PC-9 (cell line): ENCODE results near the gene GNB1. TPM values are rescaled to one million over a fixed set of nuclear protein-coding genes. Genes with fewer than 3 reads are reported as not detected.

Experiments used
- BruUV-seq: library from RNA; stranded (reverse); fragments of 400-500 nt; replicated peaks from 2 replicates; lab custom pipeline; 2021; lab: Mats Ljungman, UMichigan
- CTCF ChIA-PET: fragments of 300-600 bp; sonication (Branson Sonifier 250); formaldehyde crosslinking; loops from one replicate; lab custom pipeline; 2022; ENCODE audit warnings: antibody characterized with exemption; lab: Charles Lee
- POLR2A ChIA-PET: fragments of 300-600 bp; sonication (Branson Sonifier 250); formaldehyde crosslinking; loops from one replicate; lab custom pipeline; 2022; ENCODE audit warnings: antibody characterized with exemption; ENCODE audit not compliant: unreplicated experiment; lab: Charles Lee
- DNase-seq, 2 experiments: peaks; one replicate each; pipeline versions ENCODE4 v3.0.0 to v3.0.0-alpha.2; 2015 to 2022; ENCODE audit warnings: mixed read lengths in 1 of 2
- H2AFZ ChIP-seq: fragments of 200-600 bp; sonication (generic); 2 replicates; pipeline ENCODE4 v1.8.1; 2017; ENCODE audit warnings: antibody characterized with exemption
- H3F3A ChIP-seq: fragments of 200-600 bp; sonication (generic); 2 replicates; pipeline ENCODE4 v1.8.1; 2017; ENCODE audit warnings: antibody characterized with exemption, mild to moderate bottlenecking, low read depth; ENCODE audit not compliant: insufficient read depth
- H3K27ac ChIP-seq: fragments of 200-600 bp; sonication (generic); 2 replicates; pipeline ENCODE4 v1.6.1; 2016; ENCODE audit warnings: mixed run types
- H3K27me3 ChIP-seq: fragments of 200-600 bp; sonication (generic); 2 replicates; pipeline ENCODE4 v1.6.1; 2016; ENCODE audit warnings: low read depth, mixed run types; ENCODE audit not compliant: insufficient read depth
- H3K36me3 ChIP-seq: fragments of 200-600 bp; sonication (generic); 2 replicates; pipeline ENCODE4 v1.6.1; 2016; ENCODE audit warnings: low read depth, mixed run types
- H3K4me1 ChIP-seq: fragments of 200-600 bp; sonication (generic); replicated peaks from 2 replicates; pipeline ENCODE4 v1.6.1; 2016; ENCODE audit warnings: mixed run types; ENCODE audit not compliant: insufficient read depth
- H3K4me2 ChIP-seq: fragments of 200-600 bp; sonication (generic); 2 replicates; pipeline ENCODE4 v1.6.1; 2017; ENCODE audit warnings: mixed run types
- H3K4me3 ChIP-seq: fragments of 200-600 bp; sonication (generic); 2 replicates; pipeline ENCODE4 v1.6.1; 2016; ENCODE audit warnings: mixed run types
- H3K79me2 ChIP-seq: fragments of 200-600 bp; sonication (generic); 2 replicates; pipeline ENCODE4 v1.6.1; 2017; ENCODE audit warnings: low read depth, mixed run types
- H3K9me2 ChIP-seq: fragments of 200-600 bp; sonication (generic); 2 replicates; pipeline ENCODE4 v1.8.1; 2017; ENCODE audit warnings: mild to moderate bottlenecking; ENCODE audit not compliant: insufficient read depth
- H3K9me3 ChIP-seq: fragments of 200-600 bp; sonication (generic); 2 replicates; pipeline ENCODE4 v1.8.1; 2016; ENCODE audit warnings: low read depth; ENCODE audit not compliant: insufficient read depth
- H4K20me1 ChIP-seq: fragments of 200-600 bp; sonication (generic); 2 replicates; pipeline ENCODE4 v1.8.1; 2017; ENCODE audit not compliant: insufficient read depth
- CTCF ChIP-seq: fragments of 200-600 bp; sonication (generic); conservative IDR thresholded peaks from 2 replicates; pipeline ENCODE4 v1.6.1; 2017; ENCODE audit warnings: mixed run types, antibody characterized with exemption, mild to moderate bottlenecking, moderate library complexity
- EZH2 ChIP-seq: fragments of 200-600 bp; sonication (generic); IDR thresholded peaks from 2 replicates; pipeline ENCODE4 v1.8.0; 2017; ENCODE audit warnings: antibody characterized with exemption, low read depth
- intact Hi-C: fragments of 100-400 bp; cut with micrococcal nuclease; formaldehyde crosslinking; loops from one replicate; pipeline ENCODE4 v1.10.0; 2022; ENCODE audit not compliant: unreplicated experiment
- total RNA-seq: library from RNA; stranded (reverse); gene quantifications from 2 replicates; pipeline ENCODE4 v1.2.3, GENCODE V29; 2021

Gene GNB1
- total RNA-seq, 1 experiment from 2014 or later = 286 TPM

GRCh38 chr1:1841575-1841995 is 49.3 kb downstream of the GNB1 start:
- ChIA-PET POLR2A (no interaction called here), CTCF (no interaction called here)
- no peak overlapping the region for H2AFZ ChIP-seq
- peaks cover 79% of the 10 kb centered on the region for H4K20me1 ChIP-seq
- no peak for DNase-seq
- TF ChIP-seq EZH2 (no peak), CTCF (no peak)
- no peaks in the 10 kb centered on the region for H3K9me2 ChIP-seq
- H3K27me3 ChIP-seq = no peaks in the 10 kb centered on the region
- intact Hi-C loops = no loop called here
- peaks cover 73% of the 10 kb centered on the region for H3K79me2 ChIP-seq
- no peak overlapping the region for H3K27ac ChIP-seq
- no peak overlapping the region for H3K4me2 ChIP-seq
- BruUV-seq = no TSS peak
- no peaks in the 10 kb centered on the region for H3K4me1 ChIP-seq
- H3K36me3 ChIP-seq = no peaks in the 10 kb centered on the region; the same call in 1 of the 2 replicates
- no peaks in the 10 kb centered on the region for H3K9me3 ChIP-seq
- no peak overlapping the region for H3K4me3 ChIP-seq
- peaks cover 10% of the 10 kb centered on the region; the same call in 1 of the 2 replicates for H3F3A ChIP-seq

- Histone ChIP-seq H3K36me3 (peaks cover 3% of the 10 kb centered on the region; the same call in 1 of the 2 replicates), H3K9me3 (no peaks in the 10 kb centered on the region), H4K20me1 (peaks cover 71% of the 10 kb centered on the region), H3K4me3 (no peak overlapping the region), H3K4me2 (no peak overlapping the region), H3K9me2 (no peaks in the 10 kb centered on the region), H3F3A (peaks cover 12% of the 10 kb centered on the region; the same call in 1 of the 2 replicates), H2AFZ (no peak overlapping the region), H3K79me2 (peaks cover 60% of the 10 kb centered on the region), H3K27ac (no peak overlapping the region), H3K27me3 (no peaks in the 10 kb centered on the region), H3K4me1 (no peaks in the 10 kb centered on the region)
- no peak for DNase-seq
- POLR2A ChIA-PET = no interaction called here
- CTCF ChIA-PET = interaction anchor here (0.6 kb wide), 1 partner anchor 30 kb away, joined by 3 read pairs; no protein-coding TSS in a partner anchor
- TF ChIP-seq CTCF = no peak
- TF ChIP-seq EZH2 = no peak
- BruUV-seq = no TSS peak
- intact Hi-C loops = no loop called here
Measured at GRCh38 chr1:1839311-1839965, 51.4 kb downstream of the GNB1 start.

- CTCF ChIA-PET = no interaction called here
- Histone ChIP-seq H2AFZ (no peak overlapping the region), H3K4me2 (no peak overlapping the region), H3F3A (peaks cover 8% of the 10 kb centered on the region; the same call in 1 of the 2 replicates), H3K79me2 (peaks cover 53% of the 10 kb centered on the region), H3K9me2 (no peaks in the 10 kb centered on the region), H3K9me3 (no peaks in the 10 kb centered on the region), H4K20me1 (peaks cover 67% of the 10 kb centered on the region), H3K4me1 (no peaks in the 10 kb centered on the region), H3K27ac (no peak overlapping the region), H3K4me3 (no peak overlapping the region), H3K27me3 (no peaks in the 10 kb centered on the region), H3K36me3 (peaks cover 3% of the 10 kb centered on the region; the same call in 1 of the 2 replicates)
- DNase-seq = no peak
- BruUV-seq = no TSS peak
- POLR2A ChIA-PET = no interaction called here
- intact Hi-C loops = no loop called here
- TF ChIP-seq CTCF (no peak), EZH2 (no peak)
Measured at GRCh38 chr1:1836119-1836518, 54.8 kb downstream of the GNB1 start.
